Limb (tissue), 2 donors: ENCODE results near the gene DCLRE1A.

Experiments used
- DNase-seq, 2 donors: peaks; one replicate each; pipeline ENCODE4 v3.0.0-alpha.2; 2016; ENCODE audit errors: extremely low spot score in 2 of 2

Gene DCLRE1A

DNA sequence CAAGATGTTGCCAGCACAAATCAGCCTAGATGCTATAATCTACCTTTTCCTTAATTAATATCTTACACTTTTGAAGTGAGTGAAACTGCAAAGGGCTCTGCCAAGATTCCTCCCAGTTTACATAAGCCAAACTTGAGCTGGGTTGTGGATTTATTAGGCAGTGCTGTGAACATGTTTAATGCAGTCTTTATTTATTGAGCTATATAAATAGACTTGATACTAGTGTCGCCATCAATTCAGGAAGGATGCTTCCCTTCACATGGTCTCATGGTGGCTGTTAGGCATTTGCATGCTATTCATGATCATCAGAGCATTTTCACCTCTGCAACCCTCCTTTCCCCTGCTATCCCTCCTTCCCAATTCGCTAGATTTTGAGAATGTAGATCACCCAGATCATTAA, 62.2 kb downstream of the DCLRE1A start:
- DNase-seq, result no peak

DNA sequence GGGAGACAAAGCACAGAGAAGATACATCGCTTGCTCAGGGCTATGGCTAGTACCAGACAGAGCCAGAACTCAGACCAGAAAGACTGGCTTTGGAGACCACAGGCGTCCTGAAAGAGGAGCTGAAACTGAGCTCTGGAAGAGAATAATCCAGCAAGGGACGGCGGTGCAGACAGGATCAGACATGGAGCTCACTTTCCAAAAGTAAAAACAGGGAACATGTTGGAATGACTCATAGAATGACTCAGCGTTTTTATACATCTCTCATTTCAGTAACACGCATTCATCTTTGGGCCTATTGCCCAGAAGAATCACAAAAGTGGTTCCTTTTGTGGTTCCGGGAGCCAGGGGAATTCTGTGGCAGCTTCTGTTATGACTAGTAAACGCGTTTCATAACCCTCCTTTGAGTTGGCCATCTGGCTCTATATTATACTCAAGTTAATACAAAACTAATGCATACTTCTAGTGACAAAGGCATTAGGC, 65.2 kb downstream of the DCLRE1A start:
- DNase-seq, result peak in 1 of 2 donors; percentile 35
